ENCODE results near the gene INTS1. TPM values are rescaled to one million over a fixed set of nuclear protein-coding genes. Genes with fewer than 3 reads are reported as not detected.

The INTS1 gene
- total RNA-seq, 1 experiment from 2014 or later: 43.3 TPM

DNA sequence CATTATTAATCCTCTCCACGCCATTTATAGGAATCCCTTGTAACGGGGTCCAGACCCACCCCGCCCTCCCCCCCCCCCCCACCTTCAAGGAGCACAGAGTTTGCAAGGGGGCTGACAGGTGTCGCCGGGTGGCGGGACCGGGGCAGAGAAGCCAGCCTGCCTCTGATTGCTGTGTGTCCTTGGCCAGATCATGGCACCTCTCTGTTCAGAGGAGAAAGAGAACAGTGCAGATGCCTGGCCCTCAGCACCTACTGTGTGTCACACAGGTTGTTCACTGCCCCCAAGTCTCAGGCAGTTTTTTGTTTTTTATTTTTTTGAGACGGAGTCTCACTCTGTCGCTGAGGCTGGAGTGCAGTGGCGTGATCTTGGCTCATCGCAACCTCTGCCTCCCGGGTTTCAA is 39.5 kb downstream of the INTS1 start:
- DNase-seq (ENCODE audit: low read depth): no peak

DNA sequence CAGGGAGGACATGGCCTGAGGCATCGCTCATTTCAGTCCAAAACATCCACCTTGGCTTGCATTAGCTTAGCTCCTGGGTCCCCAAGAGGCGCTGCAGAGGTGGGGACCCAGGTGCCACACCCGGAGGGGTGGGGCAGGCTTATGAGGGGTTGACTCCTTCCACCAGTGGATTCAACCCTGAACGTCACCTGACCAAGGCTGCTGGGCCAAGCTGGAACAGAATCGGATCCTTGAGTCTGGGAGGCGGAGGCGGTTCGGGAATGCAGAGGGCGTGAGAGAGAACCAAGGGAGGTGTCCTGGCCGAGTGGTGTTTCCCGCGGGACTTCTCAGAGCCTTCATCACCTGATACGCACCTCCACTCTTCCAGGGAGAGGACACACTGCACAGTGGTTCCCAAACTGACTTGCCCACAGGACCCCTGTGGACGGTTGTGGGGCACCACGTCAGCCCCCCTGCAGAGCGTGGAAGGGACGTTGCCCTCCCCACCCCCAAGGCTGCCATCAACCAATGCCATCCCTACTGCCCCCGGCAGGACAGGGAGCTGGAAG is 40.4 kb downstream of the INTS1 start:
- DNase-seq (ENCODE audit: low read depth): no peak

DNA sequence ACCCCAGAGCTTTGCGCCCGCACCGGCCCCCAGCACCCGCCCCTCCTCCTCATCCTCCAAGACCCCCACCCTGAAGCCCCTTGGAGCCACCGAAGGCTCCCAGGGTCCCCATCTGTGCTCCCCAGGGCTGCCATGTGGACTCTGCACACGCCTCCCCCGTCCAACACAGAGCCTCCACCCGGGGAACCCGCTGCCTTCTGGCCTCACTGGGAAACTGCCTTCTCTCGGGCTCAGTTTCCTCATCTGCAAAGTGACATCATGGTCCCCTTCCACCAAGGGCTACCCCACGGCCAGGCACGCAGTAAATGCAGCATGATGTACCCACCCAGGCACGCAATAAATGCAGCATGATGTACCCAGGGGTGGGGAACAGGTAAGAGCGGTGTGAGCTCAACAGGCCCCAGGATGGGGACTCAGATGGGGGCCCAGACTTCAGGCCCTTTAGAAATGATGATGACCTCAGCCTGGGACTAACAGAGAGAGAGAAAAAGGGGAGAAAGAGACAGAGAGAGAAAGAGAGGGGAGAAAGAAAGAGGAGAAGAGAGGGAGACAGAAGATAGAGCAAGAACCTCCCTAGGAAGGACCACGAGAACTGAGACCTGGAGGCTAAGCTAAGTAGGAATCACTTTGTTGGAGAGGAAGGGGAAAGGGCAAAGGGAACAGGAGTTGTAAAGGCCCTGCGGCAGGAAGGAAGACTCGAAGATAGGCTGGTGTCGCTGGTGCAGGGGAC is 42.4 kb downstream of the INTS1 start:
- no peak for DNase-seq (ENCODE audit: low read depth)

DNA sequence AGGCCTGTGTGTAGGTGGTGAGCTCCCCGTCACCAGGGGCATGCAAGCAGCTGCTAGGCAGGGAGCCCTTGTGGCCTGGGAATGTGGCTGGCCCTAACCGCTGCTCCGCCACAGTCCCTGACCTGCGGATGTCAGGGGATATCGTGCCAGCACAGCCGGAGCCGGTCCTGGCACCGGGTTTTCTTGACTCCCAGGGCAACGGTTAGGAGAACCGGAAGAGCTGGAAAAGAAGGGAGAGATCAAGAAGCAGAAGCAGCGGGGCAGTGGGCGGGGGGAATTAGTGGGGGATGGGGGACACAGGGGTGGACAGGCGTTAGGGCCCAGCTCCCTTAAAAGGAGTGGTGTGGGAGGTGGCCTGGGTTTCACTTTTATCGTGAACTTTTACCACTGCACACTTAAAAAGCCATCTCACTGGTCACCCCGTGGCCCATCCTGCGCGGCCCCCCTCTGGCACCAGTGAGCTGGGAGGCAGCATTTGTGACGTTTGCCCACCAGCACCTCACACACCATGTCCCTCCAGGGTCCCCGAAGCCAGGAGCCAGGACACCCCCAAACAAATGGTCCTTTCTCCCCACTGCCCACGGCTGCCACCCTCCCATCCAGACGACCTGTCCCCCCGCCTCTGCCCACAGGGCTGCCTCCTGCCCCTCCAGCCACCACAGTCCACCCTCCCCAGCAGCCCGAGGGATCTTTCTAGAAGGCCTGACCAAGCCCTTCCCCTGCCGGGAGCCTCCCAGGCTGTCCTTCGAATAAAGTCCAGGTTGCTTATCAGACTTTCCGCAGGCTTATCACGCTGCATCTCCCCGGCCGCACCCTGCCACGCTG is 43.2 kb downstream of the INTS1 start:
- peak; percentile 86 for DNase-seq (ENCODE audit: low read depth)

DNA sequence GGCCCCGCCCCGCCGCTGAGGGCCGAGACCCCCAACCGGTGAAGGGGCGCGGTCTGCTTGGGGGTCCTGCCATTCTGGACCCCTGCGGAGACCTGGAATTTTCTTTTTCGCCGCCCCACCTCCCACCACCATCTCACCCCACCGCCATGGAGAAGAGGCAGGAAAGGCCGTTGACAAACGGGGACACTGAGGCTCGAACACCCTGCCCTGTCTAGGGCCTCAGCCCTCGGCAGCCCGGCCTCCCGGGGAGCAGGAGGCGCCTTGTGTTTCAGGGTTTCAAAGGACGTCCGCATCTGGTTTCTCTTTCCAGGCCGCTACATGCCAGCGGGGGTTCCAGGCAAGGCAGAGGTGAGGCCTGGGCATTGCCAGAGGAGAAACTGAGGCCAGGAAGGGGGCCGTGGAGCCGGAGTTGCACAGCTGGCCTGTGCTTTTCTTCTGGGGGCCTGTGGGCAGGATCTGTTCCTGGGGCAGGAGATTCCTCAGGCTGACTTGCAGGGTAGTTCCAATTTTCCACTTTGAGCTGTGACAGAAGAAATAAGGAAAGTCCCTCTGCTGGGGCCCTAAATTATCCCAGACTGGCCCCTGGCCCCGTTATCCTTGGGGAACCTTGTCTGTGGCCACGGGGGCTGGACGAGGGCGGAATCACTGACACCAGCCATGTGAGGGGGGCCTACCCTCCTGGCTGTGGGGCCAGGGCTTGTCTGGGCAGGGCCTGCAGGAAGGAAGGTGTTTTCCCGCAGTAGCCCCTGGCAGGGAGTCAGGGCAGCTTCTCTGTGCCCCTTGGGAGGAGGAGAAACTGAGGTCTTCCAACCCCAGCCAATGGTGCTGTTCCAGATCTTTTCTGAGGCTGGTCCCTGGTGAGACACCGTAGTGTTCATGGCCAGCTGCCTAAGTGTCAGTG is 44.0 kb downstream of the INTS1 start:
- peak; percentile 26 for DNase-seq (ENCODE audit: low read depth)

DNA sequence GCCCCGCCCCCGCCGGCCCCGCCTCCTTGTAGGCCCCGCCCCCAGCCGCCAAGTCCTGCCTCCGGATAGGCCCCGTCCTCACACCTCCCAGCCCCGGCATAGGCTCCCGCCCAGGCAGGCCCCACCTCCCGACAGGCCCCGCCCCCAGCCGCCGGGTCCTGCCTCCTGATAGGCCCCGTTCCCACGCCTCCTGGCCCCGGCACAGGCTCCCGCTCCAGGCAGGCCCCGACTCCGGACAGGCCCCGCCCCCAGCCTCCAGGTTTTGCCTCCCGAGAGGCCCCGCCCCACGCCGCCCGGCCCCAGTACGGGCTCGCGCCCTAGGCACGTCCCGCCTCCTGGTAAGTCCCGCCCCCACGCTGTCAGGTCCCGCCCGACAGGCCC is 44.7 kb downstream of the INTS1 start:
- peak; percentile 99 for DNase-seq (ENCODE audit: low read depth)

DNA sequence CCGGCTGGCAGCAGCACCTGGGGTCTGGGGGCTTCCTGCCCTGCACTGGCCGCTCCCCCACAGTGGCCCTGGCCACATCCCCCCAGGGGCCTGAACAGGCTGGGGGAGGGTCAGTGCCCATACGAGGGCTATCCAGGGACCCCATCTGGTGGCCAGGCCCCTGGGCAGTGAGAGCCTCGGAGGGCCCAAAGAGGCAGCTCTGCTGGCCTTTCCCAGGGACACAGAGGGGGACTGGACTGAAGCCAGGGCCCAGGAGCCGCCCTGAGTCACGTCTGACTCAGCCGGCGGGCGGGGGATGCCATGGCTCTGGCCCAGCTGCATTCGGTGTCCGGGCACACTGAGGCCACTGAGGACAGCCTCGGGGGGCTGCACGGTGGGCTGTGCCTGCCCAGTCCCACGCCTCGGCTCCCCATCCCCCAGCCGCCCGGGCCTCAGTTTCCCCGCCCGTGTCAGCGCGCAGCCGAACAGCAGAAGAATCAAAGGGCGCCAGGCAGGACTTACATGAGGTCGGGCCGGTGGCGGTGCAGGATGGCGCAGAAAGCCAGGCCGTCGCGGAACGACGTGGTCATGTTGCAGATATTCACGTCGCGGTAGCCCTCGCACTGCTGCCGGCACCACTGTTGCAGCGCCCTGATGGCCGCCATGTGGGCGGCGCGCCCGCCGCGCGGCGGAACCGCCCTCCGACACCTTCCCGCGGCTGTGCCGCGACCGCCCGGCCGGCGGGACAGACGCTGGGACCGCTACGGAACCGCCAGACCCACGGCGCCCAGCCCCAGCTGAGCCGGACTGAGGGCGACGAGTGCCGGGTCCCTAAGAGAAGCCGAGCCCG is 45.3 kb downstream of the INTS1 start, which contains the start of gene MICALL2:
Gene MICALL2 (minus strand): TSS at position 788 of the 829 bp plus-strand sequence. CDS start 144 bp downstream, at position 644.
- DNase-seq (ENCODE audit: low read depth): peak; percentile 96

DNA sequence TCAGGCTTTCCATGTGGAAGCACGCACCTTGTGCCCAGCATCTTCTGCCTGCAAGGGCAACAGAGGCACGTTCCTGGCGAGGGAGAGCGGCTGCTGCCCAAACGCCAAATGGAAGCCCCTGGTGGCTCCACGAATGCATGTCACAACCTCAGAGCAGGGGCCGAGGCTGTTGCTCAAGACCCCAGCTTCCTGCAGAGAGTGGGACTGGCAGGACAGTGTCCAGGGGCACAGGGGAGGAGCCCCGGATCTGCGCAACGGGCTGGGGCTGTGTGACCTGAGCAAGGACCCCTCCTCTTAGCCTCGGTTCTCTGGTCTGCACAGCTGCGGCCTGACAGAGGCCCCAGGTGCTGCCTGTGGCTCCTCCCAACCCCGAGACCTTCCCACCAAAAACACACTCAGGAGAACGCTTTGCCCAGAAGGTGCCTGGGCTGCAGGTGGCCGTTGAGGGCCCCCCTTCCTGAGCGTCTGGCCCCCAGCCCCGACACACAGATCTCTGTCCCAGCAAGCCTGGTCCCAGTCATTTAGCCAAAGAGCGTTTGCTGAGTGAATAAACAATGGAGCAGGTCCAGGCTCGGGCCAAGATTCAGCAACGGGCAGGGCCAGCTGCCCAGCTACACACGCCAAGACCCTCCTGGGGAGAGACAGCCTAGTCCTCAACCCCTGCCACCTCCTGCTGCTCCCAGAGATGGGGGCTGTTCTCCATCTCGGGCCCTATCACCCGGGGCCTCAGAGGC is 46.1 kb downstream of the INTS1 start:
- no peak for DNase-seq (ENCODE audit: low read depth)

DNA sequence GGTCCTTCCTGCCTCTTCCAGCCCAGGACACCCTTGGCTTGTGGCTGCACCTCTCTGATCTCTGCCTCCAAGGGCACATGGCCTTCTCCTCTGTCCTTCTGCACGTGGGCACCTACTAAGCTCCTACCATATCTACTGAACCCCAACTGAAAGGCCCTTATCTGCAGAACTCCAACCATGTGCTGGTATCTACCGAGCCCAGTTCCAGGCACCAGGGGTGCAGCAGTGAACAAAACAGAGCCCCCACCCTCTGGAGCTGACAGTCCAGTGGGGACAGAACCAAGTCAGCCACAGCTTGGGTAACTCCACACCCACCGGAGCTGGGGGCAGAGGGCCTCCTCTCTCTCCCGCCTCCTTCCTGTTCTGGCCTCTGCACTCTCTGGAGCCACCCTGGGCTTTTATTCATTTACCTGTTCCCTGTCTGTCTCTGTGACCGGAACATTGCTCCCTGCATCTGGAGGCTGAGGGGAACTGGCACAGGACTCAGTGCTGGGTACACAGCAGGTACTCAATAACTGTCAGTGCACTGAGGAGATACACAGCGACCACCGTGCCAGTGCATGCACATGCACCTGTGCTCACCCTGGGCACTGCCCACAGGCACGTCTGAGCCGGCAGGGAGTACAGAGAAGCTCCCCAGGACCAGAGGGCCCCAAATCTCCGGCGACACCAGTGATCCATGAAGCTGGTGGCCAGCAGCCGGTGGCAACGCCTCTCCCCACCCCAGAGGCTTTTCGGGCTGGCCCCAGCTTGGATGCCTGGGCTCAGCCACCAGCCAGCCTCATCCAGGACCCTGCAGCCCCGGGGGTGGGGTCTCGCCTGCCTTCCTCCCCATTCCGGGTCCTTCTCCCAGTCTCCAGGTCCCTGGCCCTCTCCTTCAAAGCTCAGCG is 46.9 kb downstream of the INTS1 start:
- no peak for DNase-seq (ENCODE audit: low read depth)

DNA sequence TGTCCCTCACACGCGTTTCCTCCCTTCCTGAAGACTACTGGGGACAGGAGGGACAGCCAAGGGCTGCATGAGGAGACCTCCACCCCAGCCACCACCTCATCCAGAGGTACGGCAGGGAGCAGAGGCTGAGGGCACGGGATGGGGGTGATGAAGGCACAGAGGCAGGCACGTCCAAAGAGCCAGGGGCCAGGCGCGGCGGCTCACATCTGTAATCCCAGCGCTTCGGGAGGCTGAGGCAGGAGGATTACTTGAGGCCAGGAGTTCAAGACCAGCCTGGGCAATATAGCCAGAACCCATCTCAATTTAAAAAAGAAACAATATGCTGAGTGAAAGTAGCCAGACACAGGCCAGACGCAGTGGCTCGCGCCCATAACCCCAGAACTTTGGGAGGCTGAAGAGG is 48.2 kb downstream of the INTS1 start:
- no peak for DNase-seq (ENCODE audit: low read depth)

DNA sequence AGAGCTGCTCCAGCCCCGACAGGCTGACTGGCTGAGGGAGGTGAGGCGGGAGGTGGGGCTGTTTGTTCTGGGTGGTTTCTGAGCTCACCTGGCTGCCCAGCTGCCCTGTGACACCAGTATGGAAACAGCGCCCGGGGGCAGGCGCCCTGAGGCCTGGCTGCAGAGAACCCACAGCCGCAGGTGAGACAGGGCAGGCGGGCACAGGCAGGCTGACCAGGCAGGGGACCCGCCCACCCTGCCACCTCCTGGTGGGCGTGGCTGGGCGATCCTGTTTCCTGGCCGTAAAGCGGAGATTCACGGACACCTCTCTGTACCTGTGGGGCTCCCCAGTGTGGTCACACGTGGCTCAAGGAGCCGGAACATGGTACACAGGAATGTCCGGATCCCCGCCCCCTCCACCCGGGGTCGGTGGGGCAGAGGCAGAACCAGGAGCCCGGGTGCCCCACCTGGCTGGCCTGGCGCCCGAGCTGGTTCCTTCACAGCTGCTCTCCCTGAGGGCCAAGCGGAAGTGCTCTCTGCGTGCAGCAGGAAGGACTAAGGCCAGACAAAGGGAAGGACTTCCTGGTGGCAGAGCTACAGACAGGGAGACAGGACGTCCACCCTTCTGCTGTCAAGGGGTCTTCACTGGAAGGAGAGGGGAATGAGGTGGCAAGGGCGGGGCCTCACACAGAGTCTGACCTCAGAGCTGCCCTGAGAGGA is 48.8 kb downstream of the INTS1 start:
- DNase-seq (ENCODE audit: low read depth): no peak

DNA sequence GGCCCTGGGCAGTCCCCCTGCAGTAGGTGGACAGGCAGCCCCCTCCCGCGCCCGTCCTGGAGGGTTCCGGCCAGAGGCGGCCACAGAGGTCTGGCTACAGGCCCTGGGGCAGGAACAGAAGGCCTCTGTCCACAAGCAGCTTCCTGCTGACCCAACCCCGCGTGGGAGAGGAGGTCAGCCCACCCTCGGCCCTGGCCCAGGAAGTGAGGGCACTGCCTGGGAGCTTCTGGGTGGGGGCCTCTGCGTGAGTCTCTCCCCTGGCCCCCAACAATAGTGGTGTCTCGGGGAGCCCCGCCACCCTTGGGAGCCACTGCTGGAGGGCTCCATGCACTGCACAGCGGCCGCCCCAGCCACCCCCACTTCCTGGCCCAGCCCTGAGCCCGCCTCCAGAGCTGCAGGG is 49.6 kb downstream of the INTS1 start:
- peak; percentile 71 for DNase-seq (ENCODE audit: low read depth)

DNA sequence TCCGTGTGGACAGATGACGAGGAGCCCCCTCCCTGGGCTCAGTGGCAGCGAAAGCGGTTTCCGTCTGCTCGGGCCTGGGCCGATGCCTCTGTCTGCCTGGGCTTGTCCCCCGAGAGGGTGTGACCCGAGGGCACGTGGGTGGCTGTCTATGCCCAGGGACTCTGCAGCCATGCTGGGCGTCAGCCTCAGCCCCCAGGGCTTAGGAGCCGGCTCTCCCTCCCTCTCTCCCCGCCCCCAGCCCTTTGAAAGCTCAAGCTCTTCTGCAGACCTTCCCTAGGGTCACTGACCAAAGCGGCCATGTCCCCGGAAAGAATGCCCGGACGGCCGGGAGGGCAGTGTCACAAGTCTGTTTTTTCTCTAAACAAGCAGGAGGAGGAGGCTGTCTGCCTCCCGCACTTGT is 52.0 kb downstream of the INTS1 start:
- DNase-seq (ENCODE audit: low read depth): no peak

DNA sequence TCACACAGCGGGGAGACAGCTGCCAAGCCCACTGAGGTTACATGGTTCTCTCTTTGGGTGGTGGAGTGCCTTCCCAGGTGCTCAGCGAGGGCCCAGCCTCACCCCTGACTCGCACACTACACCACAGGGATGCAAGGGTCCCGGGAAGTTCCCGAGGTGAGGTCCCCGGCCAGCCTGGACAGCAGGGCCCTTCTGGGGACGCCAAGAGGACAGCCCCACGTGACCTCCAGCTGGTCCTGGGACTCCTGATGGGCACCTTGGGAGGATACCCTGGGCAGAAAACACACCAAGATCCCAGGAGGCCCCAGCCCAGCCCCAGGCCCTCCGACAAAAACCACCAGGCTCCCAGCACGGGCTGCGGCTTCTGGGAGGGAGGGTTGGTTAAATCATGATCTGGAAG is 53.2 kb downstream of the INTS1 start:
- DNase-seq (ENCODE audit: low read depth): no peak

DNA sequence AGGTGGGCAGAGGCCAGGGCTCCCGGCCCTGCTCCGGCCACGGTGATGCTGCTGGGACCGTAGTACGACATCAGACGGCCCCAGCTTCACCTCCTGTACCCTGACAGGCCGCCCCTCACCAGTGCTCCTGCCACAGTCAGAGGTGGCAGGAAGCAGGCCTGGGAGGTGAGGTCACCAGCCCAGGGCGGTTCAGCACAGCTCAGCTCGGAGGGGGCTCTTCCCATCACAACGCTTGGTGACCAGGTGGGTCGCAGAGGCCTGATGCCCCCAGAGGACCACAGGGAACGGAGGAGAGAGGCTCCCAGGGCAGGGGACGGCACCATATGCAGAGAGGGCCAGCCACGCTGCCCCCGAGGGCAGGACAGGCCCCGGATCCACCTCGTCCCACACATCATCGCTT is 53.8 kb downstream of the INTS1 start:
- DNase-seq (ENCODE audit: low read depth): no peak

DNA sequence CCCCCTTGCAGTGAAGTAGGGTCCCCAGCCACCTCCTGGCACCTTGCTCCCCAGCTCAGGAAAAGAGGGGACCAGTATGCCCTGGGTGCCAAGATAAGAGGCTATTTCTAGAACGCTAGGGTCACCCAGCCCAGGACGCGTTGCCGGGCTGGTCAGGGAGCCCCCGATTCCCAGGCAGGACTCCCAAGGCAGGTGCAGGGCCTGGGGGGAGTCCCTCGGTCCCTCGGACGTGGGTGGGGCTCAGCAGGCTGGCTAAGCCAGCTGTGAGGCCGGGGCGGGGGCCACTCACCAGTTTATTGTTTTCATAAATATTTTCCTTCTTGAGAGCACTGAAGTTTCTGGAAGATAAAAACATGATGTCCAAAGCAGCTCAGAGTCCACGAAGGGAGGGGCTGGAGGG is 54.2 kb downstream of the INTS1 start:
- no peak for DNase-seq (ENCODE audit: low read depth)

DNA sequence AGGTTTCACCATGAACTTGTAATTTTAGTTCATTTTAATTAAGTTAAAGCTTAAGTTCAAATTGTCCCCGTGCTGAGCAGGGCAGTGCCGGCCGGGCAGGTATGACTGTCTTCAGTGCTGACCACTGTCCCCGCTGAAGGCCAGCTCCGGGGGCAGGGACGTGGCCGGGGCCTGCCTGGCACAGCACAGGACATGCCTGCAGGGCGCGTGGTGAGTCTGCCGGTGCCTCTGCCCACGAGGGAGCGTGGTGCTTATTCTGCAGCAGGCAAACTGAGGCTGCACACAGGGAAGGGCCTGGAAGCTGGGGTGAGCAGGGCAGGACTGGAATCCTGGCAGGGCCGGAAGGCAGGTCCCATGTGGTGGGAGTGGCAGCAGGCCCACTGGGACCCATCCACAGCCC is 54.7 kb downstream of the INTS1 start:
- no peak for DNase-seq (ENCODE audit: low read depth)

DNA sequence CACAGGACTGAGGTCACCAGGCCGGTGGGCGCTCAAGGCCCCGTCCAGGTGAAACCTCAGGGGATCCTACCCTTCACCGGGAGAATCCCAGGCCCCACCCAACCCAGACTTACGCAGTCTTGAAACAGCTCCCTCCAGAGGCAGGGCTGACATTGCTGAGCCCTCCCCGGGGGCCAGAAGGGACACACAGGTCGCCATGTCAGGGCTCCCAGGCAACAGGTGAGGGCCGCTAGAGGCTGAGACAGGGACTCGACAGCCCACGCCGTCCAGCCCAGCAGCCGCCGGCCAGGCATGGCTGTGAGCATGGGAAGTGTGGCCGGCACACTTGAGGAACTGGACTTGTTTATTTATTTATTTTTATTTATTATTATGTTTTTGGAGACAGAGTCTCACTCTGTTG is 55.2 kb downstream of the INTS1 start:
- no peak for DNase-seq (ENCODE audit: low read depth)
